H1 (cell line): Measurements from ENCODE around the gene INO80. TPM values are rescaled to one million over a fixed set of nuclear protein-coding genes. Genes with fewer than 3 reads are reported as not detected.

ENCODE experiments used
- CHD1 ChIP-seq: IDR thresholded peaks from 2 replicates; pipeline ENCODE4 v1.6.1; 2012; ENCODE audit warnings: low read depth, low read length, improper control_type of control experiment
- JUN ChIP-seq: IDR thresholded peaks from 2 replicates; pipeline ENCODE4 v1.6.1; 2011; ENCODE audit warnings: low read depth, mild to moderate bottlenecking, improper control_type of control experiment, low read length
- polyA plus RNA-seq, 7 experiments: library from polyadenylated mRNA; depleted of rRNA in 3 of 7; stranded (reverse) in 5 of 7; unstranded in 2 of 7; fragments of >200 nt in 5 of 7; fragments of 200-250 nt in 2 of 7; gene quantifications; 1 replicate in 5 of 7; 2 replicates in 1 of 7; 4 replicates in 1 of 7; pipeline versions ENCODE4 v1.2.1 to v1.2.3, GENCODE V29; 2011 to 2013; ENCODE audit warnings: missing spikeins in 2 of 7, mixed read lengths in 2 of 7
- total RNA-seq: library from RNA; stranded (reverse); fragmentation: NEBNext Ultra II Directional; extraction: Animal tissue kit (Norgen Biotek cat#: 25700); gene quantifications from 2 replicates; pipeline ENCODE4 v1.2.1, GENCODE V29; 2021

Gene INO80
- total and polyA plus RNA-seq, 2 of the 8 experiments (the other 6 are each of a cell fraction or from before 2014, with no cell fraction given), result 4.3 to 24.5 TPM

- TF ChIP-seq JUN, result no peak
- TF ChIP-seq CHD1, result no peak
These were observed 147.6 kb downstream of the INO80 start (continued) for GRCh38 chr15:40968290-40969085.
